Measurements from ENCODE around the gene PKNOX2.

DNA sequence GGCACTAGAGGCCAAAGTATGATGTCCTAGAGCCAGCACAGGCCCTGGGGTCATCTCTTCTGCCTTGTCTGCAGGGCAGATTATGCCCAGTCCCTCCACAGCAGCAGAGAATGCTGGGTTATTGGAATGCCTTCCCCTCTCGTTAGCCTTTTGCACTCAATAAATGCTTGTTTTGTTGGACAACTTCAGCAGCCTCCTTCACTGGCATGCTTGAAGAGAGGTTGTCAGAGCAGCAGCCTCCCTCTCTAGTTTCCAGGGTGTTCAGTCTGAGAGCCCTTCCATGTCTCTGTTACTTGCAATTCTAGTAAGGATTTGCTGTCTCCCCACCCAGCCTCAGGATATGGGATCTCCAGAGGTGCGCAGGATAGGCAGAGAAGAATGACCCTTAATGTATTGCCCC, 82.9 kb downstream of the PKNOX2 start:
- TF ChIP-seq, protein P1, sequence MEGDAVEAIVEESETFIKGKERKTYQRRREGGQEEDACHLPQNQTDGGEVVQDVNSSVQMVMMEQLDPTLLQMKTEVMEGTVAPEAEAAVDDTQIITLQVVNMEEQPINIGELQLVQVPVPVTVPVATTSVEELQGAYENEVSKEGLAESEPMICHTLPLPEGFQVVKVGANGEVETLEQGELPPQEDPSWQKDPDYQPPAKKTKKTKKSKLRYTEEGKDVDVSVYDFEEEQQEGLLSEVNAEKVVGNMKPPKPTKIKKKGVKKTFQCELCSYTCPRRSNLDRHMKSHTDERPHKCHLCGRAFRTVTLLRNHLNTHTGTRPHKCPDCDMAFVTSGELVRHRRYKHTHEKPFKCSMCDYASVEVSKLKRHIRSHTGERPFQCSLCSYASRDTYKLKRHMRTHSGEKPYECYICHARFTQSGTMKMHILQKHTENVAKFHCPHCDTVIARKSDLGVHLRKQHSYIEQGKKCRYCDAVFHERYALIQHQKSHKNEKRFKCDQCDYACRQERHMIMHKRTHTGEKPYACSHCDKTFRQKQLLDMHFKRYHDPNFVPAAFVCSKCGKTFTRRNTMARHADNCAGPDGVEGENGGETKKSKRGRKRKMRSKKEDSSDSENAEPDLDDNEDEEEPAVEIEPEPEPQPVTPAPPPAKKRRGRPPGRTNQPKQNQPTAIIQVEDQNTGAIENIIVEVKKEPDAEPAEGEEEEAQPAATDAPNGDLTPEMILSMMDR (IDR thresholded peaks at IDR 0.05; ENCODE audit: low read depth, low read length, missing input control), result no peak
- TF ChIP-seq GABPA (IDR thresholded peaks at IDR 0.05 in 1 of 2, conservative IDR thresholded peaks at IDR 0.05 in 1 of 2) (no peak), YY1 (IDR thresholded peaks at IDR 0.05) (no peak)
- TF ChIP-seq, protein P2, sequence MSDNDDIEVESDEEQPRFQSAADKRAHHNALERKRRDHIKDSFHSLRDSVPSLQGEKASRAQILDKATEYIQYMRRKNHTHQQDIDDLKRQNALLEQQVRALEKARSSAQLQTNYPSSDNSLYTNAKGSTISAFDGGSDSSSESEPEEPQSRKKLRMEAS (IDR thresholded peaks at IDR 0.05), result no peak
